Fibroblast of skin of right quadriceps (primary cell): ENCODE results near the gene CORO7.

Experiments used
- DNase-seq: peaks from one replicate; pipeline ENCODE4 v3.0.0-alpha.2; 2013

The CORO7 gene

GRCh38 chr16:4416200-4417032, at the start of gene CORO7:
Gene CORO7 (minus strand): TSS chr16:4416596. CDS start chr16:4416518, 78 bp downstream.
- peak; percentile 83 for DNase-seq

DNA sequence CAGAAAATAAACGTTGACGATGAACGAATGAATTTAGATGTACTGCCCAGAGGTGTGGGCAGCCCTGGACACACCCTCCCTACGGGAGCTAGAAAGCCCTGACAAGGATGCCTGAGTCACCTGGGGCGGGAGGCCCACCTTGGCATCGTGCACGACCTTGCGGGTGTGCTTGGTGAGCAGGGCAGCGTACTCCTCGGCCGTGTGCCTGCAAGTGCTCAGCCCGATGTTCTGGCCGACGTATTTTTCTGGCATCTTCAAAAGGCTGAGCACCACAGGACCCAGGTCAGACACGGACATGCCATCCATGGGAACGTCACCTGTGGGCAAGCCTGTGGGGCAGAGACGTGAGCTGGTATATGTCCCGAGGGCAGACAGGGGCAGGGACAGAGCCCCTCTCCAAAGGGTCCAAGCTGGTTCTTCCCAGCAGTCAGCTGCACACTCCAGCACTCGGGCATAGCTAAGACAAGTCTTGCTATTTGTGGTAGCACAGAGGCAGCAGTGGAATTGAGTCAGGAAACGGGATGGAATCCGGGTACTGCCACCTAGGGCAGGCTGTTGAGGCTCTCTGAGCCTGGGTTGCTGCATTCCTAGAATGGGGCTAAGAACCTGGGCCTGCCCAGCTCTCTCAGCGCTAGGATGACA, 47.2 kb upstream of the CORO7 start:
- DNase-seq, result no peak

GRCh38 chr16:4461250-4462085, 45.1 kb upstream of the CORO7 start:
- no peak for DNase-seq

DNA sequence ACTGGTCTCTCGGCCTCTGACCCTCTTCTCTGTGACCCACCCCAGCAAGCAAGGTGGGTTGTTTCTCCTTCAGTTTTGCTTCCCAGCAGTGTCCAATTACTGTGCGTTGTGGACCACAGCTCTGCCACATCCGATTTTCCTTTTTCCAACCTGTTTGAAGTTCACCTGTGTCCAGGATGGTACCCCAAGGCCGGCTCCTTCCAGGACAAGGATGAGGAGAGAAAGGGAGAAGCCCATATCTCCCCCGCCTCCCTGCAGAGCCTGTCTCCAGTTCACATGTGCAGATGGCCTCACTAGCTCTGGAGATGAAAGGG, 44.5 kb upstream of the CORO7 start:
- no peak for DNase-seq

GRCh38 chr16:4455951-4456350, 39.6 kb upstream of the CORO7 start:
- no peak for DNase-seq

- no peak for DNase-seq
Measured at GRCh38 chr16:4455081-4455480, 38.7 kb upstream of the CORO7 start.

DNA sequence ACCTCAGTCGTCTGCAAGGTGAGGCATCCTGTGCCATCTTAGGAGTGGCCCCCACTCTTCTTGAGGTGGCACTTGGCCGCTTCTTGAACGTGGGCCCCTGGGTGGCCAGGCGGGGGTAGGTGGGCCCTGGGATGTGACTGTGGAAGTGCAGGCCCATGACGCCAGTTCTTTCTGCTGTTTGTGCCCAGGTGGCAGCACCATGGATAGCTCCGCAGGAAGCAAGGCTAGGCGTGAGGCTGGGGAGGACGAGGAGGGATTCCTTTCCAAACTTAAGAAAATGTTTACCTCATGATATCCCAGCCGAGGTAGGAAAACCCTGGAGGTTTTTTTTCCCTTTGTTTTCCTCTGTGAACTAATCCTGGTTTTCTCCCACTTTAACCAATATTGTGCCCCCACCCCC, 38.2 kb upstream of the CORO7 start:
- no peak for DNase-seq

DNA sequence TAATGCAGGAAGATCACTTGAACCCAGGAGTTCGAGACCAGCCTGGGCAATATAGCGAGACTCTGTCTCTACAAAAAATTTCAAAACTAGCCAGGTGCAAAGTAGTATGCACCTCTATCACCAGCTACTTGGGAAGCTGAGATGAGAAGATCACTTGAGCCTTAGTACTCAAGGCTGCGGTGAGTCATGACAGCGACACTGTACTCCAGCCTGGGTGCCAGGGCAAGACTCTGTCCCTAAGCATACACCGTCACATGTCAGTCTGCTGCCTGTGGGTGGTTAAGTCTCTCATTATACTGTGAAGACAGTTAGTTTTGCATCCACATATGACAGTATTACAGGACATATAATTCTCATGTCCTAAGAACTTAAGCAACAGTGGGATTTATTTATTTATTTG, 36.3 kb upstream of the CORO7 start:
- DNase-seq, result no peak

DNA sequence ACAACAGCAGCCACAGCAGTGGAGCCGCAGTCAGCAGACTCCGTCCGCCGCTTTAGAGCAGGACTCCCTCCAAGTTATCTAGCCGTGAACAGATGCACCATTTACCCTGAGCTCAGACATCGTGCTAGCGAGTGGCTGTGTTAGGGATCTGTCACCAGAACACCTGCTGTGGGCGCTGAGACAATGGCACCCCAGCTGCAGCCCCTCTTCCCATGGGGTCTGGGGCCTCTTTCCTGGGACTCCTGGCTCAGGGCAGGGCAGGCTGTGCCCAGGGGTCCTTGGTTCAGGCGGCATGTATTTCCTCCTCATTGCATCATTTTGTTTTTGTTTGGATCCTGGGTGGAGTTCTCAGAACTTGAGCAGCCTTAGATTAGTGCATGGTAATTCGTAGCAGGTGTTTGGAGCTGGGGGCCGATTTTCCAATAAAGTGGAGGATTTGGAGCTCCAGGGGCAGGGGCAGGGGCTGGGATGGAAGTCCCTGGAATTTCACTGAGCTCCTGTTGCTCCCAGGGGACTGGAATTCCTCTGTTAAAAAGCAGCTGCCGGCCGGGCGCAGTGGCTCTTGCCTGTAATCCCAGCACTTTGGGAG, 34.6 kb upstream of the CORO7 start:
- no peak for DNase-seq

GRCh38 chr16:4450430-4450829, 34.0 kb upstream of the CORO7 start:
- DNase-seq, result no peak

DNA sequence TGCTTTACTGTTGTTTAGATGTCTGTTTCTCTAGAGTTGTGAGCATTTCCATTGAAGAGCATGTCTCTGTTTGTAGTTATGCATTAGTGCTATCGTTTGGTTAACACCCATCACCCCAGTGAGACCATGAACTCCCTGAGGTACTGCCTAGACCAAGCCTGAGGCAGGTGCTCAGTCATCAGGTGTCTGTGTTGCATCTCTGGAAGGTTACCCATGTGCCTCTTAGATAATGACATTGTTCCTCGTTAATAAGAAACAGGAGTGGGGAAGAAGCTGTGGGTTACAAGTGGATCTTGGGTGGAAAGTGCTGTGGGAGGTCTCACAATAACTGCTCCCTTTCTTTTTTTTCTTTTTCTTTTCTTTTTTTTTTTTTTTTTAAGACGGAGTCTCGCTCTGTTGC, 27.6 kb upstream of the CORO7 start:
- DNase-seq, result no peak

- no peak for DNase-seq
Measured at GRCh38 chr16:4443271-4443670, 26.9 kb upstream of the CORO7 start.

- no peak for DNase-seq
Measured at GRCh38 chr16:4442371-4442770, 26.0 kb upstream of the CORO7 start.

DNA sequence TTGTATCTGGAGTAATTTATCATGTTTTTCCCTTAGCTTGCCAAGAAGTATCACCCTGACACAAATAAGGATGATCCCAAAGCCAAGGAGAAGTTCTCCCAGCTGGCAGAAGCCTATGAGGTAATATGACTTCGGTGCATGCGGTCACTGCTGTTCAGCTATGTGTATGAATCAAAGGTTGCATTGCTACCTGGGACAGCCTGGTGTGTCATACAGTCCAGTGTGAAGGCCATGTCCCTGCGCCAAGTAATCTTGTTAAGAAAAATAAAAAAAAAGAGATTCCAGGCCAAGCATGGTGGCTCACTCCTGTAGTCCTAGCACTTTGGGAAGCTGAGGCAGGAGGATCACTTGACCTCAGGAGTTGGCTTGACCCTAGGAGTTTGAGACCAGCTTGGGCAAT, 21.0 kb upstream of the CORO7 start:
- DNase-seq, result no peak

GRCh38 chr16:4435337-4436067, 19.1 kb upstream of the CORO7 start:
- DNase-seq, result no peak

DNA sequence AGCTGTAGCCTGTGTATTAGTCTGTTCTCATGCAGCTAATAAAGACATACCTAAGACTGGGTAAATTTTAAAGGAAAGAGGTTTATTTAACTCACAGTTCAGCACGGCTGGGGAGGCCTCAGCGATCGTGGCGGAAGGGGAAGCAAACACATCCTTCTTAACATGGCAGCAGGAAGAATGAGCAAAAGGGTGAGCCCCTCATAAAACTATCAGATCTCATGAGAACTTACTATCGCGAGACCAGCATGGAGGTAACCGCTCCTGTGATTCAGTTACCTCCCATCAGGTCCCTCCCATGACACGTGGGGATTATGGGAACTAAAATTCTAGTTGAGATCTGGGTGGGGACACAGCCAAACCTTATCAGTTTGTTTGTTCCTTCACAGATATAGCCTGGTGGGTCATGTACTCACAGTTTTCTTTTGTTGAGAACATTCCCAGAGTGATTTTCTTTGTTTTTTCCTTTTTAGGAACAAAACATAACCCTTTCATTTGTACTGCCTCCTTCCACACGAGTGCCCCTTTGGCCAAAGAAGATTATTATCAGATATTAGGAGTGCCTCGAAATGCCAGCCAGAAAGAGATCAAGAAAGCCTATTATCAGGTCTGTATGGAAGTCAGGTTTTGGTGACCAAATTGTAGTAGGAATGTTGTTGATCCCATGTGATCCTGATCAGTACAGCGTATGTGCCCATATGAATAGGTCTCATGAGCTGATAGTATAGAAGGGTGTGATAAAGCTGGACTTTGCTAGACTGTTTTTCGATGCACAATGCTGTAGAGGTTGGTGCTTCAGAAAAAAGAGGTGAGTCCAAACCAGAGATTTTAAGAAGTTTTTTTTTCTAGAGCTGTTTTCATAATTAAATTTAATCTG, 17.8 kb upstream of the CORO7 start:
- no peak for DNase-seq

DNA sequence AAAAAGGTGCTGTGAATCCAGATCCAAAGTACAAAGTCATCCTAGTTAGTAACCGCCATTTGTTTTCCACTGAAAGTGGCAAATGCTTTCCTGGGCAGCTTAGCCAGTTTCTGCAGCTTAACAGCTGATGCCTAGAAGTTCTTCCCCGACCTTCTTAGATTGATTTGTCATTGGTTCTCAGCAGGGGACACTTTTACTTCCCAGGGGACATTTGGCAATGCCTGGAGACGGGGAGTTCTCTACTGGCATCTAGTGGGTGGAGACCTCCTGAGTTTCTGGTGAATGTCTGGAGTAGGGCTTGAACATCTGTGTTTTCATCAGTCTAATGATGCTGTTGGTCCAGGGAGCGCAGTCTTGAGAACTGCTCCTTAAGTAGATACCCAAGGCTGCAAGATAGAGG, 16.8 kb upstream of the CORO7 start:
- DNase-seq, result no peak

DNA sequence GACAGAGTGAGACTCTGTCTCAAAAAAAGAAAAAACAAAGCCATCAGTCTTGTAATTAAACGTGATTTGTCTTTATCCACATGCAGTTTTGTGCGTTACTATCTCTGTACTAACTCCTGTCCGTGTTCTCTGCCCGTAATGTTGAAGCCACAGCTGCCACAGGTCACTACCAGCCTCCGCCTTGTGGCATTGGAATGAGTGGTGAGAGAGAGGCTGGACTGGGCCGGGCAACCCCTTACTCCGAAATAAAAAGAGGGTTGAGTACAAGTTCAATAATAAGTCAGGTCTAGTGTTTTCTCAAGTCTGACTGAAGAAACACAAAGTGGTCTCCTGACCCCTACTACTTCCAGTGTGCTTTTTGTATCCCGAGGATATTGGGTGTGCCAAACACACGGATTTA, 14.6 kb upstream of the CORO7 start:
- DNase-seq, result no peak

DNA sequence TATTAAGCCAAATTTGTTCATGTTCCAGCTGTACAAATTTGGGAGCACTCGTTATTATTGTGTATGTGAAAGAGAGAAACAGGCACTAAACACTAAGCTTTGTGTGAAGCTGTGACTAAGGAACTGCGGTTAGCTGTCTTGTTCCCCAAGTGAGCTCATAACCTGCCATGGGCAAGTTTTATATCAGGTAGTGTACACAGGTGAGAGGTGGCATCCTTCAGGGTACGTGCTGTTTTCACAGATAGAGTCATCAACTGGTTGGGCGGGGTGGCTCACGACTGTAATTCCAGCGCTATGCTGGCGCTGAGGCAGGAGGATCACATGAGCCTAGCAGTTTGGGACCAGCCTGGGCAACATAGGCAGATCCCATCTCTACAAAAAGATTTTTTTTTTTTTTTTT, 12.1 kb upstream of the CORO7 start:
- DNase-seq, result no peak

DNA sequence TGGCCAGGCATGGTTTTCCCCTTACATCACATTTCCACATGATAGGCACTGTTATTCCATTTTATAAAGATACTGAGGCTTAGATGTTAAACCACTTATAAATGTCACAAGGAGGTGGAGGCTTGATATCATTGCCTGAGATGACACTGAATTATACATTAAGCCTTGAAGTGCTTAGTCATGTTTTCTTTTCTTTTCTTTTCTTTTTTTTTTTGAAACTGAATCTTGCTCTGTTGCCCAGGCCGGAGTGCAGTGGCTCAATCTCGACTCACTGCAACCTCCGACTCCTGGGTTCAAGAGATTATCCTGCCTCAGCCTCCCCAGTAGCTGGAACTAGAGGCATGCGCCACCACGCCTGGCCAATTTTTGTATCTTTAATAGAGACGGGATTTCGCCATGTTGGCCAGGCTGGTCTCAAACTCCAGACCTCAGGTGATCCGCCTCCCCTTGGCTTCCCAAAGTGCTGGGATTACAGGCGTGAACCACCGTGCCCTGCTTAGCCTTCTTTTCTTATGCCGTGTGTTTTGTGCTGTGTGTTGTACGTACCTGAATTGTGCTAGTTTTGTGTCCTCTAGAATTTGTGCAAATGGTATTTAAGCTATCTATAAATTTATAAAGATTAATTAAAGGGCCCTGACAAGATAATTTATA, 10.5 kb upstream of the CORO7 start:
- no peak for DNase-seq

DNA sequence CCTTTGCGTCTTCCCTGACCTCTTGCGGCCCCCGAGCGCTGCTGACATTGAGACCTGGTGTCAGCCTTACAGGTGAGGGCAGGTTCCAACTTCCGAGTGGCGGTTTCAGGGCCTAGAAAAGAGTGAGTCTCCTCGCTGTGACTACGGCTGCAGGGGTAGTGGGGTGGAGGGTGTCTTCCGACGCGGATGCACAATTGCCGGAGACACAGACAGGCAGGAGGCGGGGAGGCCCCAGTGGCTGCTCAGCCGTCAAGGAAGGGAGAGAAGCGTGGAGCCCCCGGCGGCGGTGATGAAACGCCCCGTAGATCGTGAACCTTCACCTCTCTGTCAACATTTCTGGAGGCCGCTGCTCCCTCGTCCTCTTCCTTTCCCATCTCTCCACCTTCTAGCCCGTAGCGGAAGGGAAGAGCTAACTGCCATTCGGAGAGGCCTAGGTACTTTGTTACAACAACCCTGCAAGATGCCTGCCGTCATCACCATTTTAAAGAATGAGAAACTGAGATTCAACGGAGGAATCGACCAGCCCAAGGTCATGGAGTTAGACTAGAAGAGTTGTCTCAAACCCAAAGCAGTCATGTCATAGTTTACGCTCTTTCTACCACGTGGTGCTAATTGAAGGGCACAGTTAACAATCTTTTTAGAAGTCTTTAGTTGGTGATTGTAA, 9.8 kb upstream of the CORO7 start:
- DNase-seq, result no peak
